ENCODE data around the gene ZNF217. TPM values are rescaled to one million over a fixed set of nuclear protein-coding genes. Genes with fewer than 3 reads are reported as not detected.
"Not testable (repeated sequence)": the region's sequence is repeated elsewhere in the genome, so short reads cannot be mapped to it uniquely, and the experiment has no call there.

ZNF217 gene
- total RNA-seq, 1 experiment from 2014 or later: 42.9 TPM

- CTCF ChIA-PET: interaction anchor here (0.6 to 2.0 kb wide), 2 partner anchors 25 to 1049 kb away, joined by 4 to 8 read pairs; no protein-coding TSS in a partner anchor
- no peaks in the 10 kb centered on the region for H3K36me3 Mint-ChIP-seq (ENCODE audit: insufficient read depth, unreplicated experiment)
- peaks cover 8% of the 10 kb centered on the region for H3K9me3 Mint-ChIP-seq (ENCODE audit: unreplicated experiment)
- no TSS peak for BruUV-seq (replicated peaks)
- intact Hi-C loops (cut with micrococcal nuclease): no loop called here
- H3K4me1 Mint-ChIP-seq (ENCODE audit: insufficient read depth, unreplicated experiment): no peaks in the 10 kb centered on the region
- no peak overlapping the region for H3K27ac Mint-ChIP-seq (ENCODE audit: low read depth, unreplicated experiment)
- DNase-seq (ENCODE audit: unreplicated experiment): no peak
- H3K27me3 Mint-ChIP-seq (ENCODE audit: insufficient read depth, unreplicated experiment): no peaks in the 10 kb centered on the region
- no peak overlapping the region for H3K4me3 Mint-ChIP-seq (ENCODE audit: unreplicated experiment)
- POLR2A ChIA-PET: no interaction called here
- TF ChIP-seq CTCF (IDR thresholded peaks at IDR 0.05; ENCODE audit: unreplicated experiment): no peak
These were observed 70.9 kb downstream of the ZNF217 start for GRCh38 chr20:53522696-53523095.

- Mint-ChIP-seq H3K27ac (ENCODE audit: low read depth, unreplicated experiment) (no peak overlapping the region), H3K9me3 (ENCODE audit: unreplicated experiment) (peaks cover 8% of the 10 kb centered on the region), H3K36me3 (ENCODE audit: insufficient read depth, unreplicated experiment) (no peaks in the 10 kb centered on the region), H3K4me3 (ENCODE audit: unreplicated experiment) (no peak overlapping the region), H3K4me1 (ENCODE audit: insufficient read depth, unreplicated experiment) (no peaks in the 10 kb centered on the region), H3K27me3 (ENCODE audit: insufficient read depth, unreplicated experiment) (no peaks in the 10 kb centered on the region)
- no peak for DNase-seq (ENCODE audit: unreplicated experiment)
- TF ChIP-seq CTCF (IDR thresholded peaks at IDR 0.05; ENCODE audit: unreplicated experiment): no peak
- POLR2A ChIA-PET: no interaction called here
- intact Hi-C loops (cut with micrococcal nuclease): no loop called here
- CTCF ChIA-PET: interaction anchor here (2.0 kb wide), 1 partner anchor 25 kb away, joined by 8 read pairs; no protein-coding TSS in a partner anchor
- no TSS peak for BruUV-seq (replicated peaks)
These were observed 71.6 kb downstream of the ZNF217 start for GRCh38 chr20:53522026-53522425.

GRCh38 chr20:53521421-53521820 is 72.2 kb downstream of the ZNF217 start:
- H3K4me1 Mint-ChIP-seq (ENCODE audit: insufficient read depth, unreplicated experiment); H3K9me3 Mint-ChIP-seq (ENCODE audit: unreplicated experiment); H3K27ac Mint-ChIP-seq (ENCODE audit: low read depth, unreplicated experiment); POLR2A ChIA-PET; BruUV-seq (replicated peaks); intact Hi-C loops (cut with micrococcal nuclease); H3K4me3 Mint-ChIP-seq (ENCODE audit: unreplicated experiment); H3K36me3 Mint-ChIP-seq (ENCODE audit: insufficient read depth, unreplicated experiment); H3K27me3 Mint-ChIP-seq (ENCODE audit: insufficient read depth, unreplicated experiment): not testable (repeated sequence)
- CTCF ChIA-PET: interaction anchor here (2.0 kb wide), 1 partner anchor 26 kb away, joined by 8 read pairs; no protein-coding TSS in a partner anchor
- DNase-seq (ENCODE audit: unreplicated experiment): peak; percentile 74

- no peak overlapping the region for H3K27ac Mint-ChIP-seq (ENCODE audit: low read depth, unreplicated experiment)
- H3K4me1 Mint-ChIP-seq (ENCODE audit: insufficient read depth, unreplicated experiment): no peaks in the 10 kb centered on the region
- no peaks in the 10 kb centered on the region for H3K36me3 Mint-ChIP-seq (ENCODE audit: insufficient read depth, unreplicated experiment)
- BruUV-seq (replicated peaks): no TSS peak
- no peaks in the 10 kb centered on the region for H3K27me3 Mint-ChIP-seq (ENCODE audit: insufficient read depth, unreplicated experiment)
- H3K4me3 Mint-ChIP-seq (ENCODE audit: unreplicated experiment): no peak overlapping the region
- ChIA-PET CTCF (interaction anchor here (1.1 kb wide), 1 partner anchor 30 kb away, joined by 5 read pairs; no protein-coding TSS in a partner anchor), POLR2A (interaction anchor here (0.7 kb wide), 1 partner anchor 726 kb away, joined by 3 read pairs; no protein-coding TSS in a partner anchor)
- no peak for TF ChIP-seq CTCF (IDR thresholded peaks at IDR 0.05; ENCODE audit: unreplicated experiment)
- DNase-seq (ENCODE audit: unreplicated experiment): no peak
- intact Hi-C loops (cut with micrococcal nuclease): no loop called here
- H3K9me3 Mint-ChIP-seq (ENCODE audit: unreplicated experiment): peaks cover 7% of the 10 kb centered on the region
These were observed 76.5 kb downstream of the ZNF217 start for GRCh38 chr20:53517146-53517545.
